DOHH2 (cell line): ENCODE data around the gene STARD10.

Experiments used
- EZH2phosphoT487 ChIP-seq: fragments of 200-600 bp; sonication (generic); IDR thresholded peaks from 2 replicates; pipeline ENCODE4 v1.6.1; 2017; ENCODE audit warnings: borderline replicate concordance, mild to moderate bottlenecking, antibody characterized with exemption, low read length, moderate library complexity, mixed read lengths
- TF ChIP-seq, protein P1 (sequence below): fragments of 200-600 bp; sonication (generic); IDR thresholded peaks from one replicate; pipeline ENCODE4 v1.5.1; 2014; ENCODE audit warnings: antibody characterized with exemption, mild to moderate bottlenecking, low read depth, low read length; ENCODE audit not compliant: poor library complexity, severe bottlenecking

DNA sequence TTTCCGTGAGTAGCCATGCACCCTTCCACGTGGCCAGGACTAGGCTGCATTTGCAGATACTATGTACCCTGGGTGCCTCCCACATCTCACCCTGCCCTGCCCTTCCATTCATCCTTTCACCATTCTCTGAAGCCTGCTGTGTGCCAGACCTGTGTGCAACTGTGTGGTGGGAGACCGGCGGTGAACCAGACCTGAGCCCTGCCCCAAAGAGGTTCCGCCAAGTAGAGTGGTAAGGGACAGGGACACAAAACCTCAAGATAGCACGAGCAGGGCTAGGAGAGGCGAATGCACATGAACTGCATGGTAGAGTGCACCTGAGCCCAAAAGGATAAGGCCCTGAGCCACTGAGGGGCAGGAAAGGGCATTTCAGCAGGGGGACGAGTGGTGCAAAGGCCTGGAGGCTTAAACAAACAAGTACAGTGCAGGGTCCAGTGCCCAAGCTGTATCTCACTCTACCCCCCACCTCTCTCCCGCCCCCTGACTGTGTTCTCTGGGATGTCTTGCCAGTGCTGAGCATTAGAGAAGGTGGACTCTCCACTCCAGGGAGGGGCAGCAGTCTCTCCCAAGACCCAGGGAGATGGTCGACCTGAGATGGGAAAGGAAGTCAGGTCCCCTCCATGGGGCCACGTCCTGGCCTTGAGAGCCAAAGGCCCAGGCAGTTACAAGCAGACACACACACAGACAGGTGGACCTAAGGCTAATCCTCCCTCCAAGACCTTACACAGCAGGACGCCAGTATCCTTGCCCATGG lies 27.5 kb downstream of the STARD10 start:
- TF ChIP-seq, protein P1, sequence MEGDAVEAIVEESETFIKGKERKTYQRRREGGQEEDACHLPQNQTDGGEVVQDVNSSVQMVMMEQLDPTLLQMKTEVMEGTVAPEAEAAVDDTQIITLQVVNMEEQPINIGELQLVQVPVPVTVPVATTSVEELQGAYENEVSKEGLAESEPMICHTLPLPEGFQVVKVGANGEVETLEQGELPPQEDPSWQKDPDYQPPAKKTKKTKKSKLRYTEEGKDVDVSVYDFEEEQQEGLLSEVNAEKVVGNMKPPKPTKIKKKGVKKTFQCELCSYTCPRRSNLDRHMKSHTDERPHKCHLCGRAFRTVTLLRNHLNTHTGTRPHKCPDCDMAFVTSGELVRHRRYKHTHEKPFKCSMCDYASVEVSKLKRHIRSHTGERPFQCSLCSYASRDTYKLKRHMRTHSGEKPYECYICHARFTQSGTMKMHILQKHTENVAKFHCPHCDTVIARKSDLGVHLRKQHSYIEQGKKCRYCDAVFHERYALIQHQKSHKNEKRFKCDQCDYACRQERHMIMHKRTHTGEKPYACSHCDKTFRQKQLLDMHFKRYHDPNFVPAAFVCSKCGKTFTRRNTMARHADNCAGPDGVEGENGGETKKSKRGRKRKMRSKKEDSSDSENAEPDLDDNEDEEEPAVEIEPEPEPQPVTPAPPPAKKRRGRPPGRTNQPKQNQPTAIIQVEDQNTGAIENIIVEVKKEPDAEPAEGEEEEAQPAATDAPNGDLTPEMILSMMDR: no peak
- no peak for TF ChIP-seq EZH2phosphoT487
